GM12878 (cell line): Measurements from ENCODE around the gene HELZ. TPM values are rescaled to one million over a fixed set of nuclear protein-coding genes. Genes with fewer than 3 reads are reported as not detected.

Experiments
- ATAC-seq: fragments of 200-7000 bp; cut with Tn5 transposase; 3 replicates; pipeline ENCODE4 v1.9.1; 2020; ENCODE audit warnings: mild to moderate bottlenecking, moderate library complexity
- BruUV-seq: library from RNA; stranded (reverse); fragments of 400-500 nt; replicated peaks from 2 replicates; lab custom pipeline; 2021; lab: Mats Ljungman, UMichigan
- CTCF ChIA-PET: fragments of 300-600 bp; sonication (Branson Sonifier 250); formaldehyde crosslinking; extraction: SDS; loops from one replicate; lab custom pipeline; 2021; ENCODE audit warnings: inconsistent platforms; lab: Yijun Ruan, JAX
- POLR2A ChIA-PET: fragments of 350-600 bp; formaldehyde crosslinking; extraction: SDS; loops from one replicate; lab custom pipeline; 2021; ENCODE audit warnings: inconsistent platforms; lab: Charles Lee
- RAD21 ChIA-PET: fragments of 300-600 bp; sonication (Branson Sonifier 250); formaldehyde crosslinking; loops from one replicate; lab custom pipeline; 2023; ENCODE audit warnings: antibody characterized with exemption; ENCODE audit not compliant: unreplicated experiment; lab: Charles Lee
- SMC1A ChIA-PET: fragments of 300-600 bp; sonication (Branson Sonifier 250); formaldehyde crosslinking; loops from one replicate; lab custom pipeline; 2023; ENCODE audit not compliant: unreplicated experiment, uncharacterized antibody; lab: Charles Lee
- DNase-seq: peaks from one replicate; pipeline ENCODE4 v3.0.0-alpha.2; 2011; ENCODE audit warnings: low read depth, low spot score
- FAIRE-seq: peaks from 3 replicates; lab custom pipeline; 2011; peaks lifted over from hg19 to GRCh38; lab: Jason Lieb, UNC
- H2AFZ ChIP-seq: 2 replicates; pipeline ENCODE4 v1.6.0; 2011; ENCODE audit warnings: low read depth, low read length, control low read depth; ENCODE audit not compliant: control insufficient read depth
- H3K27ac ChIP-seq: 2 replicates; pipeline ENCODE4 v1.5.1; 2011; ENCODE audit warnings: control low read depth; ENCODE audit not compliant: control insufficient read depth, insufficient read depth
- H3K27me3 ChIP-seq, 2 experiments: replicated peaks in 1 of 2; 2 replicates each; pipeline versions ENCODE4 v1.6.0 to v1.6.1; 2011; ENCODE audit warnings: low read length in 1 of 2; ENCODE audit not compliant: control insufficient read depth in 2 of 2, insufficient read depth in 2 of 2
- H3K36me3 ChIP-seq, 2 experiments: 2 replicates each; pipeline ENCODE4 v1.5.1; 2011; ENCODE audit warnings: low read length in 1 of 2; ENCODE audit not compliant: control insufficient read depth in 2 of 2, insufficient read depth in 2 of 2
- H3K4me1 ChIP-seq: 2 replicates; pipeline ENCODE4 v1.6.1; 2011; ENCODE audit warnings: mild to moderate bottlenecking, low read length, moderate library complexity, mixed read lengths; ENCODE audit not compliant: control insufficient read depth, insufficient read depth
- H3K4me2 ChIP-seq: 2 replicates; pipeline ENCODE4 v1.6.0; 2011; ENCODE audit warnings: control low read depth; ENCODE audit not compliant: control insufficient read depth, insufficient read depth
- H3K4me3 ChIP-seq: fragments of 200-600 bp; sonication (generic); 2 replicates; pipeline ENCODE4 v1.5.1; 2016
- H3K79me2 ChIP-seq: 2 replicates; pipeline ENCODE4 v1.6.0; 2011; ENCODE audit warnings: low read length; ENCODE audit not compliant: control insufficient read depth, insufficient read depth
- H3K9ac ChIP-seq: 2 replicates; pipeline ENCODE4 v1.8.0; 2011; ENCODE audit warnings: low read length, control low read depth, mixed read lengths; ENCODE audit not compliant: control insufficient read depth, insufficient read depth
- H3K9me3 ChIP-seq: replicated peaks from 3 replicates; pipeline ENCODE4 v1.5.1; 2011; ENCODE audit warnings: mild to moderate bottlenecking, low read length; ENCODE audit not compliant: control insufficient read depth, insufficient read depth
- H4K20me1 ChIP-seq: 2 replicates; pipeline ENCODE4 v1.6.0; 2011; ENCODE audit not compliant: control insufficient read depth, insufficient read depth
- BHLHE40 ChIP-seq, 2 experiments: fragments of 450-650 bp in 1 of 2; IDR thresholded peaks; 2 replicates each; pipeline ENCODE4 v1.6.1; 2011 to 2017; ENCODE audit warnings: low read depth in 2 of 2, borderline replicate concordance in 1 of 2, improper control_type of control experiment in 1 of 2, low read length in 1 of 2, mild to moderate bottlenecking in 1 of 2
- BMI1 ChIP-seq: fragments of 450-650 bp; IDR thresholded peaks from 2 replicates; pipeline ENCODE4 v1.6.1; 2016; ENCODE audit warnings: mild to moderate bottlenecking, moderate library complexity, borderline replicate concordance
- CBX5 ChIP-seq: sonication (generic); IDR thresholded peaks from 2 replicates; pipeline ENCODE4 v1.6.1; 2016; ENCODE audit warnings: low read depth, moderate library complexity, mild to moderate bottlenecking, inconsistent platforms
- EED ChIP-seq: sonication (generic); IDR thresholded peaks from 2 replicates; pipeline ENCODE4 v1.6.1; 2016; ENCODE audit warnings: antibody characterized with exemption, low read depth
- EZH2 ChIP-seq: IDR thresholded peaks from 2 replicates; pipeline ENCODE4 v1.6.1; 2012; ENCODE audit warnings: low read depth, mild to moderate bottlenecking, control low read depth, inconsistent platforms, low read length, borderline replicate concordance; ENCODE audit not compliant: control insufficient read depth
- GATAD2B ChIP-seq: fragments of 450-650 bp; conservative IDR thresholded peaks from 2 replicates; pipeline ENCODE4 v1.6.1; 2017; ENCODE audit warnings: low read depth, mild to moderate bottlenecking, moderate library complexity
- HDGF ChIP-seq: fragments of 450-650 bp; IDR thresholded peaks from 2 replicates; pipeline ENCODE4 v1.6.1; 2016; ENCODE audit warnings: antibody characterized with exemption
- IRF4 ChIP-seq: IDR thresholded peaks from 2 replicates; pipeline ENCODE4 v1.6.1; 2011; ENCODE audit warnings: low read depth, low read length
- MEF2A ChIP-seq: IDR thresholded peaks from 2 replicates; pipeline ENCODE4 v1.6.1; 2011; ENCODE audit warnings: low read depth, mild to moderate bottlenecking, low read length, moderate library complexity; ENCODE audit not compliant: insufficient read depth
- MXI1 ChIP-seq: fragments of 150-350 bp; IDR thresholded peaks from 2 replicates; pipeline ENCODE4 v1.6.1; 2011; ENCODE audit warnings: low read depth, mild to moderate bottlenecking, inconsistent platforms, low read length, improper control_type of control experiment
- NFYA ChIP-seq: IDR thresholded peaks from 2 replicates; pipeline ENCODE4 v1.6.1; 2011; ENCODE audit warnings: low read depth, mild to moderate bottlenecking, low read length, improper control_type of control experiment, borderline replicate concordance
- POLR2A ChIP-seq: IDR thresholded peaks from 2 replicates; pipeline ENCODE4 v1.6.1; 2011; ENCODE audit warnings: low read depth, mild to moderate bottlenecking, low read length
- SIN3A ChIP-seq: IDR thresholded peaks from 2 replicates; pipeline ENCODE4 v1.6.1; 2012; ENCODE audit warnings: low read depth, low read length, improper control_type of control experiment
- SUPT20H ChIP-seq: IDR thresholded peaks from 2 replicates; pipeline ENCODE4 v1.6.1; 2011; ENCODE audit warnings: low read depth, mild to moderate bottlenecking, low read length, moderate library complexity, borderline replicate concordance; ENCODE audit not compliant: control insufficient read depth
- TBL1XR1 ChIP-seq: IDR thresholded peaks from 2 replicates; pipeline ENCODE4 v1.6.1; 2012; ENCODE audit warnings: low read depth, low read length, improper control_type of control experiment
- ZNF622 ChIP-seq: fragments of 450-650 bp; IDR thresholded peaks from 2 replicates; pipeline ENCODE4 v1.6.1; 2017; ENCODE audit warnings: mild to moderate bottlenecking, inconsistent platforms
- ZZZ3 ChIP-seq: IDR thresholded peaks from 2 replicates; pipeline ENCODE4 v1.6.1; 2011; ENCODE audit warnings: low read depth; ENCODE audit not compliant: control insufficient read depth, insufficient read length
- WGBS: methylation state at CpG from one replicate; pipeline ENCODE4 v1.1.6; 2016; ENCODE audit warnings: low lambda C conversion rate; ENCODE audit not compliant: insufficient replicate concordance, insufficient coverage; ENCODE audit errors: missing lambda C conversion rate; 5-methylcytosine and 5-hydroxymethylcytosine counted together
- in situ Hi-C: fragments of 300-500 bp; cut with MboI; formaldehyde crosslinking; loops from 9 replicates; pipeline ENCODE4 v1.14.3; 2018; ENCODE audit warnings: mixed read lengths
- intact Hi-C: fragments of 100-400 bp; cut with micrococcal nuclease; formaldehyde crosslinking; loops from one replicate; pipeline ENCODE4 v1.14.2; 2022; ENCODE audit not compliant: unreplicated experiment
- polyA plus RNA-seq, 11 experiments: library from polyadenylated mRNA; depleted of rRNA in 4 of 11; unstranded in 6 of 11; stranded (reverse) in 5 of 11; fragments of >200 nt; fragmentation: Nextera tagmentation in 4 of 11; fragmentation: Illumina TruSeq in 1 of 11; extraction: Ambion mirVana in 4 of 11; extraction: Trizol in 1 of 11; gene quantifications; 1 replicate in 1 of 11; 2 replicates in 10 of 11; pipeline versions ENCODE4 v1.2.1 to v1.2.3, GENCODE V29; 2011 to 2016; ENCODE audit warnings: inconsistent platforms in 2 of 11, missing spikeins in 2 of 11, low read depth in 1 of 11
- total RNA-seq, 4 experiments: library from RNA; depleted of rRNA in 3 of 4; stranded (reverse); fragments of >200 nt in 3 of 4; fragmentation: Illumina TruSeq in 1 of 4; extraction: Trizol in 1 of 4; gene quantifications; 2 replicates each; pipeline versions ENCODE4 v1.2.1 to v1.2.3, GENCODE V29; 2013 to 2021

HELZ gene
- total and polyA plus RNA-seq, 10 of the 15 experiments (the other 5 are each of a cell fraction or from before 2014, with no cell fraction given), result 1.5 to 36.8 (median 19.1) TPM

GRCh38 chr17:67033613-67034012 lies 211.4 kb downstream of the HELZ start:
- RAD21 ChIA-PET, result no interaction called here
- 76% methylated on average over 9 of the region's 9 CpGs for WGBS
- Histone ChIP-seq H3K4me1 (peaks cover 22% of the 10 kb centered on the region), H3K4me3 (no peak overlapping the region), H3K79me2 (no peaks in the 10 kb centered on the region), H3K27me3 (no peaks in the 10 kb centered on the region), H3K9ac (no peak overlapping the region), H3K4me2 (no peak overlapping the region), H3K9me3 (no peaks in the 10 kb centered on the region; the same call in 1 of the 3 replicates), H3K27ac (no peak overlapping the region), H4K20me1 (no peaks in the 10 kb centered on the region), H3K36me3 (no peaks in the 10 kb centered on the region), H2AFZ (no peak overlapping the region)
- POLR2A ChIA-PET, result no interaction called here
- CTCF ChIA-PET, result no interaction called here
- intact Hi-C loops, result loop anchor here (2.0 kb wide), 1 partner anchor 49 kb away; no protein-coding TSS in a partner anchor
- BruUV-seq, result no TSS peak
- ATAC-seq, result no peak
- SMC1A ChIA-PET, result no interaction called here
- in situ Hi-C loops, result no loop called here
- no peak for FAIRE-seq
- DNase-seq, result no peak
- TF ChIP-seq HDGF, result no peak
- no peak for TF ChIP-seq POLR2A
- no peak for TF ChIP-seq MXI1
- no peak for TF ChIP-seq TBL1XR1
- no peak for TF ChIP-seq EED
- no peak for TF ChIP-seq MEF2A
- TF ChIP-seq ZNF622, result no peak
- TF ChIP-seq SIN3A, result no peak
- TF ChIP-seq IRF4, result no peak
- TF ChIP-seq GATAD2B, result no peak
- TF ChIP-seq EZH2, result no peak
- TF ChIP-seq NFYA, result no peak
- no peak for TF ChIP-seq ZZZ3
- no peak for TF ChIP-seq SUPT20H
- TF ChIP-seq CBX5, result no peak
- no peak for TF ChIP-seq BMI1
- TF ChIP-seq BHLHE40 (IDR thresholded peaks at IDR 0.05; ENCODE audit: borderline replicate concordance in 1 of 2, low read depth in 2 of 2, low read length in 1 of 2), result no peak
